ENCODE results near the gene LAGE3.
A peak's percentile ranks its signal among the peaks of the same experiment; 100 is the strongest.

Gene LAGE3

DNA sequence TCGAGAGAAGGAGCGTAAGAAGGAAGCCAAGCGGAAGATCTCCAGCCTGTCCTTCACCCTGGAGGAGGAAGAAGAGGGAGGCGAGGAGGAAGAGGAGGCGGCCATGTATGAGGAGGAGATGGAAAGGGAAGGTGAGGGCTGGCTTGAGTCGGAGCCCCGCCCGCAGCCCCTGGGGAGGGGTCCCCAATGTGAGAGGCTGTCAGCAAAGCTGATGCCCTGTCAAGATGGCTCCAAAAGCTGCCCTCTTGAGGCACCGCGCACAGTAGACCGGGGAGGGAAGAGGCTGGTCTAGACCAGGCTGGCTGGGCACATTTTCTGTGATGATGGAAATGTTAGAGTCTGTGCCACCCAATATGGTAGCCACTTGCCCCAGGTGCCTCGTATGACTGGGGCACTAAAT lies 32.7 kb downstream of the LAGE3 start:
- TF ChIP-seq, protein P1, sequence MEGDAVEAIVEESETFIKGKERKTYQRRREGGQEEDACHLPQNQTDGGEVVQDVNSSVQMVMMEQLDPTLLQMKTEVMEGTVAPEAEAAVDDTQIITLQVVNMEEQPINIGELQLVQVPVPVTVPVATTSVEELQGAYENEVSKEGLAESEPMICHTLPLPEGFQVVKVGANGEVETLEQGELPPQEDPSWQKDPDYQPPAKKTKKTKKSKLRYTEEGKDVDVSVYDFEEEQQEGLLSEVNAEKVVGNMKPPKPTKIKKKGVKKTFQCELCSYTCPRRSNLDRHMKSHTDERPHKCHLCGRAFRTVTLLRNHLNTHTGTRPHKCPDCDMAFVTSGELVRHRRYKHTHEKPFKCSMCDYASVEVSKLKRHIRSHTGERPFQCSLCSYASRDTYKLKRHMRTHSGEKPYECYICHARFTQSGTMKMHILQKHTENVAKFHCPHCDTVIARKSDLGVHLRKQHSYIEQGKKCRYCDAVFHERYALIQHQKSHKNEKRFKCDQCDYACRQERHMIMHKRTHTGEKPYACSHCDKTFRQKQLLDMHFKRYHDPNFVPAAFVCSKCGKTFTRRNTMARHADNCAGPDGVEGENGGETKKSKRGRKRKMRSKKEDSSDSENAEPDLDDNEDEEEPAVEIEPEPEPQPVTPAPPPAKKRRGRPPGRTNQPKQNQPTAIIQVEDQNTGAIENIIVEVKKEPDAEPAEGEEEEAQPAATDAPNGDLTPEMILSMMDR (IDR thresholded peaks at IDR 0.05; ENCODE audit: insufficient read depth, low read depth, low read length, missing control alignments): no peak
- no peak for DNase-seq (ENCODE audit: low read depth)
- H3K4me3 ChIP-seq (ENCODE audit: low read depth, low read length): no peak overlapping the region

- DNase-seq (ENCODE audit: low read depth): no peak
- no peak overlapping the region for H3K4me3 ChIP-seq (ENCODE audit: low read depth, low read length)
- TF ChIP-seq, protein P1 (IDR thresholded peaks at IDR 0.05; ENCODE audit: insufficient read depth, low read depth, low read length, missing control alignments): no peak
Measured at GRCh38 chrX:154445776-154446175, 33.3 kb downstream of the LAGE3 start.

DNA sequence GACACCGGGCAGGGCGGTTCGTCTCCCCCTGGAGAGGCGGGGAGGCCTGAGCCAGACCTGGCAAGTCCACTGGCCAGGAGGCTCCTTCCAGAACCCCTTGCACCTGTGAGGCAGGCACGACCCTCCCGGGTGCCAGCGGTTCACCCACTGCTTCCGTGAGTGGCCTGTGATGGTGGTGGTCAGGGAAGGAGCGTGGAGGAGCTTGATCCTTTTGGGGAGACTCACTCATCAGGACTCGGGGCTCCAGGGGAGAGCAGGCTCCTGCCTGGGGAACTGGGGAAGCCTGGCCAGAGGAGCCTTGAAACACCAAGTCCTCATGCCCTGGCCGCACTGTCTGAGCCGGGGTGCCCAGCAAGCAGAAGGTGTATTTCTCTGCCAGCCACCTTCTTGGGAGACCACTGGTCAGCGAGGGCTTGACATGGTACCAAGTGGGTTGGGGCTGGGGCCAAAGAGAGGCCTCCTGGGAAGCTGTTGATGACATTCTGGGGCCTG lies 34.3 kb downstream of the LAGE3 start:
- TF ChIP-seq, protein P1 (IDR thresholded peaks at IDR 0.05; ENCODE audit: insufficient read depth, low read depth, low read length, missing control alignments): no peak
- peak overlapping the region; percentile 68 for H3K4me3 ChIP-seq (ENCODE audit: low read depth, low read length)
- DNase-seq (ENCODE audit: low read depth): no peak

DNA sequence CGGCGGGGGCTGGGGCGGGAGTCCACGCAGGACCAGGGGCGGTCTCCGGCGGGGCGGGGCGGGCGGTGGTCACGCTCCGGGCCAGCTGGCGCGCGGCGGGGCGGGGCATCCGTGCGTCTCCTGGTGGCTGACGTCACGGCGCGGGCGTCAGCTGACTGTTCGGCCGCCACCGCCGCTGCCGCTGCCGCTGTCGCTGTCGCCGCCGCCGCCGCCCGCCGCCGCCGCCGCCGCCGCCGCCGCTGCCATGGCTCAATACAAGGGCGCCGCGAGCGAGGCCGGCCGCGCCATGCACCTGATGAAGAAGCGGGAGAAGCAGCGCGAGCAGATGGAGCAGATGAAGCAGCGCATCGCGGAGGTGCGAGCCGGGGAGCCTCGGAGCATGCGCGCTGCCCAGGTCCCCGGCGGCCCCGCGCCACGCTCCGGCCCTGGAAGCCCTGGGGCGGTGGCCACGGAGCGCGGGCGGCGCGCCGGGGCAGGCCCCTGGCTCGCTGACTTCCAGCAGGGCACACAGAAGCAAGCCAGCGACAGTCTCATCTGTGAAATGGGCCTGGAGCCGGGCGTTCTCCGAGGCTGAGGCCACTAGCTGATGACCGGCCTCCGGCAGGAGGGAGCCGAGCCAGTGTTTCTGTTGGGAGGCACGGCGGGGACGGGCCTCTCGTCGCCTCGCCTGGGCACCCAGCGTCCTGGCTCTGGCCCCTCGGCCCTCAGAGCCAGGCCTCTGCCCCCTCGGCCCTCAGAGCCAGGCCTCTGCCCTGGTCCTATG lies 34.9 kb downstream of the LAGE3 start, which contains the start of gene FAM50A:
TSS of gene FAM50A (plus strand) at position 150 of the 763 bp plus-strand sequence. CDS start at position 245, 95 bp downstream.
- peak; percentile 74 for DNase-seq (ENCODE audit: low read depth)
- H3K4me3 ChIP-seq (ENCODE audit: low read depth, low read length): peak within 1 kb of the TSS; percentile 68
- TF ChIP-seq, protein P1 (IDR thresholded peaks at IDR 0.05; ENCODE audit: insufficient read depth, low read depth, low read length, missing control alignments): no peak

DNA sequence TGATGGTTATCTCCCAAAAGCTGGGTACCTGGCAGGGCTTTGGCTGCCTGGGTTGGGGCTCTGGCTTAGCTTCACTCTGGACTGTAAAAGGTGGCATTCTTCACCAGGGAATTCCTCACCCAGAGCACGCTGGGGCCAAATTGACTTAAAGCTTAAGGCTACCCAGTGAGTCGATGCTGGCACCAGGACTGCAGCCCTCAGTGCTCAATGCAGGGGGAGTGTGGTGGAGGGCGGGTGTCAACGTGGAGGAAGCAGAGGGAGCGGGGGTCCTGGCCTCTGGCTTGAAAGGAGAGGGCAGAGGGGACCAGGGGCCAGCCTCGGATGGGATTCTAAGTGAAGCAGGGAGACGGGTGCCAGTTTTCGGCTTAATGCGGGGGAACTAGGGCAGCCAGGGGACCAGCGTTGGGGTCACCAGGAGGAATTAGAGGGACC lies 35.6 kb downstream of the LAGE3 start:
- TF ChIP-seq, protein P1 (IDR thresholded peaks at IDR 0.05; ENCODE audit: insufficient read depth, low read depth, low read length, missing control alignments): no peak
- no peak for DNase-seq (ENCODE audit: low read depth)
- peak overlapping the region; percentile 10 for H3K4me3 ChIP-seq (ENCODE audit: low read depth, low read length)

- H3K4me3 ChIP-seq (ENCODE audit: low read depth, low read length): no peak overlapping the region
- TF ChIP-seq, protein P1 (IDR thresholded peaks at IDR 0.05; ENCODE audit: insufficient read depth, low read depth, low read length, missing control alignments): no peak
- no peak for DNase-seq (ENCODE audit: low read depth)
Measured at GRCh38 chrX:154441984-154442707, 36.9 kb downstream of the LAGE3 start.

Data from GM12865 (cell line).